Neural progenitor cell (in vitro differentiated cells): Measurements from ENCODE around the gene INO80C. TPM values are rescaled to one million over a fixed set of nuclear protein-coding genes. Genes with fewer than 3 reads are reported as not detected.

Experiments
- DNase-seq: peaks from one replicate; pipeline ENCODE4 v3.0.0-alpha.2; 2016; ENCODE audit warnings: low spot score
- H2AFZ ChIP-seq: fragments of 200-600 bp; sonication (generic); replicated peaks from 2 replicates; pipeline ENCODE4 v1.6.1; 2016; ENCODE audit warnings: antibody characterized with exemption
- H3F3A ChIP-seq: fragments of 200-600 bp; sonication (generic); 2 replicates; pipeline ENCODE4 v1.6.1; 2016; ENCODE audit warnings: antibody characterized with exemption, low read depth
- H3K27ac ChIP-seq: fragments of 200-600 bp; sonication (generic); 2 replicates; pipeline ENCODE4 v1.5.1; 2016; ENCODE audit warnings: mild to moderate bottlenecking
- H3K27me3 ChIP-seq: fragments of 200-600 bp; sonication (generic); 2 replicates; pipeline ENCODE4 v1.6.1; 2016; ENCODE audit warnings: mild to moderate bottlenecking, moderate library complexity
- H3K36me3 ChIP-seq: fragments of 200-600 bp; sonication (generic); 2 replicates; pipeline ENCODE4 v1.5.1; 2016
- H3K4me1 ChIP-seq: fragments of 200-600 bp; sonication (generic); 2 replicates; pipeline ENCODE4 v1.6.1; 2016; ENCODE audit warnings: mixed run types
- H3K4me2 ChIP-seq: fragments of 200-600 bp; sonication (generic); 2 replicates; pipeline ENCODE4 v1.6.1; 2016
- H3K4me3 ChIP-seq: fragments of 200-600 bp; sonication (generic); 2 replicates; pipeline ENCODE4 v1.5.1; 2016
- H3K79me2 ChIP-seq: fragments of 200-600 bp; sonication (generic); 2 replicates; pipeline ENCODE4 v1.6.1; 2016; ENCODE audit warnings: low read depth
- H3K9ac ChIP-seq: fragments of 200-600 bp; sonication (generic); 2 replicates; pipeline ENCODE4 v1.6.1; 2016
- H3K9me3 ChIP-seq: fragments of 200-600 bp; sonication (generic); 2 replicates; pipeline ENCODE4 v1.5.1; 2016; ENCODE audit warnings: low read depth
- H4K20me1 ChIP-seq: fragments of 200-600 bp; sonication (generic); 2 replicates; pipeline ENCODE4 v1.6.1; 2016; ENCODE audit warnings: low read depth
- H3K27ac Mint-ChIP-seq: 3 replicates; pipeline ENCODE4 v1.8.0; 2021; ENCODE audit warnings: mixed read lengths
- H3K27me3 Mint-ChIP-seq: 2 replicates; pipeline ENCODE4 v1.8.0; 2022; ENCODE audit warnings: low read depth, mild to moderate bottlenecking, inconsistent platforms, moderate library complexity, mixed read lengths; ENCODE audit not compliant: insufficient read depth
- H3K36me3 Mint-ChIP-seq: 3 replicates; pipeline ENCODE4 v1.8.0; 2021; ENCODE audit warnings: mixed read lengths
- H3K4me1 Mint-ChIP-seq: 3 replicates; pipeline ENCODE4 v1.8.0; 2021; ENCODE audit warnings: mixed read lengths
- H3K4me3 Mint-ChIP-seq: 3 replicates; pipeline ENCODE4 v1.8.0; 2021; ENCODE audit warnings: mild to moderate bottlenecking, moderate library complexity, mixed read lengths
- H3K9me3 Mint-ChIP-seq: 3 replicates; pipeline ENCODE4 v1.8.0; 2020; ENCODE audit warnings: mixed read lengths
- CTCF ChIP-seq: fragments of 200-600 bp; sonication (generic); IDR thresholded peaks from 2 replicates; pipeline ENCODE4 v1.5.1; 2017; ENCODE audit warnings: antibody characterized with exemption, mild to moderate bottlenecking
- EZH2 ChIP-seq: fragments of 200-600 bp; sonication (generic); IDR thresholded peaks from 2 replicates; pipeline ENCODE4 v1.6.1; 2017; ENCODE audit warnings: antibody characterized with exemption, mild to moderate bottlenecking, moderate library complexity
- EZH2phosphoT487 ChIP-seq: fragments of 200-600 bp; sonication (generic); IDR thresholded peaks from 2 replicates; pipeline ENCODE4 v1.6.1; 2017; ENCODE audit warnings: antibody characterized with exemption
- small RNA-seq: library from RNA; depleted of rRNA; stranded (forward); fragments of <200 nt; gene quantifications from one replicate; pipeline ENCODE3, GENCODE V24; 2015
- total RNA-seq: library from RNA; depleted of rRNA; stranded (reverse); fragments of >200 nt; gene quantifications from 2 replicates; pipeline ENCODE4 v1.2.3, GENCODE V29; 2015; ENCODE audit warnings: low replicate concordance

INO80C gene
- total RNA-seq, 1 donor from 2014 or later: 13.2 TPM

- Histone ChIP-seq H3K9ac (no peak overlapping the region), H3K4me3 (no peak overlapping the region), H3F3A (no peaks in the 10 kb centered on the region), H3K4me2 (no peak overlapping the region), H2AFZ (no peak overlapping the region), H3K27ac (no peak overlapping the region), H3K79me2 (no peaks in the 10 kb centered on the region), H3K36me3 (no peaks in the 10 kb centered on the region), H3K27me3 (no peaks in the 10 kb centered on the region), H3K4me1 (no peaks in the 10 kb centered on the region), H4K20me1 (no peaks in the 10 kb centered on the region), H3K9me3 (no peaks in the 10 kb centered on the region)
- Mint-ChIP-seq H3K9me3 (no peaks in the 10 kb centered on the region), H3K4me1 (no peaks in the 10 kb centered on the region), H3K27me3 (peaks cover 5% of the 10 kb centered on the region), H3K27ac (no peak overlapping the region), H3K36me3 (no peaks in the 10 kb centered on the region), H3K4me3 (no peak overlapping the region)
- TF ChIP-seq EZH2: no peak
- TF ChIP-seq EZH2phosphoT487: no peak
- TF ChIP-seq CTCF: no peak
- DNase-seq: no peak
These were observed 73.4 kb downstream of the INO80C start for GRCh38 chr18:35424356-35424755.

DNA sequence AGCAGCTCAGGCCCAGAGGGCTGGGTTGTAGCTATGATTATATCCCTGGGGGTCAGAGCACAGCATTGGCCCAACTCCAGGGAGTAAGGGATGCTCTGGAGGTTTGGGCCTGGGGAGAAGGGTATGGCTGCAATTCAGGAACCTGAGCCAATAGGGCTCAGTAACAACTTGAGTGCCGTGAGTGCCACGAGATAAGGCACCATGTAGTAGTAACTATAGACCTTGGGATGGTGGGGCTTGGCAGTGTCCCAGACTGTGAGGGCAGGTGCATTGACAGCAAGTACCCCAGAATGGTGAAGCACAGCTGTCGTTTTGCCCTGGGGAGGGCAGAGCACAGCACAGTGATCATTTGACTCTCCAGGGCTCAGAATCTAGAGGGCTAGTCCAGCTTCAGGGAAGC is 75.5 kb downstream of the INO80C start:
- DNase-seq: no peak
- TF ChIP-seq EZH2 (no peak), CTCF (no peak), EZH2phosphoT487 (no peak)

DNA sequence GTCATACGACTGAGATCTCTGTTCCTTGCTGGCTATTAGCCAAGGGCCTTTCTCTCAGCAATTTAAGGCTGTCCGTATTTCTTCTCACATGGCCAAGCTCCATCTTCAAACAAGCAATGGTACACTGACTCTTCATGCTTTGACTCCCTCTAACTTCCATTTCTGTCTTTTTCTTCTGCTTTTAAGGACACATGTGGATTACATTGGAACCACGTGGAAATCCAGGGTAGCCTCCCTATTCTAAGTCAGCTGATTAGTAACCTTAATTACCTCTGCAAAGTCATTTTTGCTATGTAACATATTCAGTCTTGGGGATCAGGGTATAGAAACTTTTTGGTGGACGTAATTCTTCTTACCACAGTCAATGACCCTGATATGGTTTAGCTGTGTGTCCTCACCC is 79.2 kb downstream of the INO80C start:
- DNase-seq: no peak
- Histone ChIP-seq H3K9me3 (peaks cover 5% of the 10 kb centered on the region), H2AFZ (no peak overlapping the region), H3K79me2 (no peaks in the 10 kb centered on the region), H3K9ac (no peak overlapping the region), H4K20me1 (no peaks in the 10 kb centered on the region), H3K36me3 (no peaks in the 10 kb centered on the region), H3K4me3 (no peak overlapping the region), H3K27me3 (no peaks in the 10 kb centered on the region), H3K4me1 (no peaks in the 10 kb centered on the region), H3K27ac (no peak overlapping the region), H3F3A (no peaks in the 10 kb centered on the region), H3K4me2 (no peak overlapping the region)
- peaks cover 11% of the 10 kb centered on the region for H3K9me3 Mint-ChIP-seq
- no peaks in the 10 kb centered on the region for H3K36me3 Mint-ChIP-seq
- TF ChIP-seq EZH2phosphoT487 (no peak), EZH2 (no peak), CTCF (no peak)
- H3K4me1 Mint-ChIP-seq: no peaks in the 10 kb centered on the region
- no peak overlapping the region for H3K4me3 Mint-ChIP-seq
- peaks cover 2% of the 10 kb centered on the region for H3K27me3 Mint-ChIP-seq
- no peak overlapping the region for H3K27ac Mint-ChIP-seq

More for the DNA sequence above, 75.5 kb downstream of the INO80C start:
- H3K27ac Mint-ChIP-seq: no peak overlapping the region
- no peaks in the 10 kb centered on the region for H3K36me3 Mint-ChIP-seq
- peaks cover 5% of the 10 kb centered on the region for H3K27me3 Mint-ChIP-seq
- H3K9ac ChIP-seq: no peak overlapping the region
- peaks cover 8% of the 10 kb centered on the region for H3K9me3 Mint-ChIP-seq
- H3F3A ChIP-seq: no peaks in the 10 kb centered on the region
- H3K4me3 Mint-ChIP-seq: no peak overlapping the region
- no peaks in the 10 kb centered on the region for H3K4me1 Mint-ChIP-seq
- H4K20me1 ChIP-seq: no peaks in the 10 kb centered on the region
- no peak overlapping the region for H3K4me3 ChIP-seq
- H2AFZ ChIP-seq: no peak overlapping the region
- H3K4me1 ChIP-seq: no peaks in the 10 kb centered on the region
- H3K4me2 ChIP-seq: no peak overlapping the region
- H3K27me3 ChIP-seq: no peaks in the 10 kb centered on the region
- no peaks in the 10 kb centered on the region for H3K36me3 ChIP-seq
- H3K79me2 ChIP-seq: no peaks in the 10 kb centered on the region
- H3K27ac ChIP-seq: no peak overlapping the region
- H3K9me3 ChIP-seq: peaks cover 2% of the 10 kb centered on the region

Small RNA genes lying within 50 kb of the gene (small RNA-seq; reads per million reads assigned to genes)
- not detected for gene AC007998.5

Other genes starting within 250 kb of the INO80C start
- gene ZSCAN30, start 207.7 kb downstream of the INO80C start, total RNA-seq: 21.7 and 22.1 TPM in 2 replicates
- 53.6 and 84.8 TPM in 2 replicates for gene ZNF24, start 153.5 kb downstream of the INO80C start, total RNA-seq
- 1.4 and 2.2 TPM in 2 replicates for gene ZNF396, start 120.6 kb downstream of the INO80C start, total RNA-seq
- 72.0 and 113 TPM in 2 replicates for gene GALNT1, start 83.8 kb upstream of the INO80C start, total RNA-seq